GM19328 (cell line): ENCODE data around the gene TRAFD1.

Experiments
- ATAC-seq: cut with Tn5 transposase; IDR thresholded peaks from one replicate; pipeline ENCODE4 v1.9.1; 2021; ENCODE audit warnings: mild to moderate bottlenecking, moderate library complexity; ENCODE audit not compliant: unreplicated experiment

TRAFD1 gene

GRCh38 chr12:112175361-112176155 lies 50.2 kb downstream of the TRAFD1 start:
- no peak for ATAC-seq

GRCh38 chr12:112176321-112177010 lies 51.1 kb downstream of the TRAFD1 start:
- ATAC-seq = no peak

DNA sequence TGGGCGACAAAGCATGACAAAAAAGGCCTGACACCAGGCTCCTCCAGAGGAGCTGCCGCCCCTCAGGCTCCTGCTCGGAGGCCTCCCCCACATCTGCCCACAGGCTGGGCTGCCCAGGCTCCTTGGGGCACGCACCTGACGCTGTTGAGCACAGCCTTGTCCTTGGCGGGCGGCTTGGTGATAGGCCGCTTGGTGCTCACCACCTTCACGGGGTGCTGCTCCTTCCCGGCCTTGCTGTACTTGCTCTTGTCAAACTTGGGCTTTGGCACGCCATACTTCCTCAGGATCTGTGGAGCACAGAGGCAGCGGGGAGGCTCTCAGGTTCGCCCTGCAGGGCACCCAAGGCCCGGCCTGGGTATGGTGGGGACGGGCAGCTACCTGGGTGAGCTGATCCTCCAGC lies 53.4 kb downstream of the TRAFD1 start:
- ATAC-seq = no peak

GRCh38 chr12:112179341-112179740 lies 54.0 kb downstream of the TRAFD1 start:
- no peak for ATAC-seq

- no peak for ATAC-seq
Observed at GRCh38 chr12:112179916-112180315, 54.6 kb downstream of the TRAFD1 start.

- ATAC-seq = no peak
Observed at GRCh38 chr12:112180422-112180821, 55.1 kb downstream of the TRAFD1 start.

GRCh38 chr12:112182499-112182898 lies 57.1 kb downstream of the TRAFD1 start:
- no peak for ATAC-seq

- no peak for ATAC-seq
Observed at GRCh38 chr12:112183141-112184021, 58.0 kb downstream of the TRAFD1 start.

DNA sequence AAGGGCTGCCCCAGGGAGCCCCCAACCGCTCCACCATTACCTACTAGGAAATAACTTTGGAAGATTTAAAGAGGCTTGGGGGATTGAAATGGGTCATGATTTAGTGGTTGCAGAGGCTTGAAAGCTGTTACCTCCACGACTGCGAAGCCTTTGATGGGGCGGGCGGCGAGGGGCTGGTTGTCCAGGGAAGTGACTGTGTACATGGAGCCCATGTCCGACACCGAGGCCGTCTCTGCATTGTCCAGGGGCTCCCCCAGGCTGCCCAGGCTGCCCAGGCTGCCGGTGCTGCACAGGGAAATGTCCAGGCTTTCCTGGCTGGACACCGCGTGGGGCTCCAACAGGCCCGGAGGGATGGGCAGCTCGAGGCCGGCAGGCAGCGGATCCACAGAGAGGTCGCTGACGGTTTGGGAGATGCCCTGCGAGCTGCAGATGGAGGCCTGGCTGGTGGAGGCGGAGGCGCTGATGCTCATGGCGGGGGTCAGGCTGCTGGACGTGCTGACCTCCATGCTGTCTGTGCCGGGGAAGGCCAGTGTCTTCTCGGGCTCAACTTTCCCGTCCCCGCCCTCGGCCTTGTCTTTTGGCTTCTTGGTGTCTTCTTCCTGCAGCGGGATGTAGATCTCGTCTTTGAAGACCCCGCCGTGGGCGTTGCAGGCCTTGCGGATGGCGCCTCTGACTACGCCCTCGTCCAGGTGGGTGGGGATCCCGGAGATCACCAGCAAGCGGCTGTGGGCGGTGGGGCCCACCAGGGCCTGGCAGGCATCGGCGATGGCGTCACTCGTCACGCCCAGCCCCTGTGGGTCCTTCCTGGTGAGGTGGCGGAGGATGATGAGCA lies 58.9 kb downstream of the TRAFD1 start:
- ATAC-seq = no peak

DNA sequence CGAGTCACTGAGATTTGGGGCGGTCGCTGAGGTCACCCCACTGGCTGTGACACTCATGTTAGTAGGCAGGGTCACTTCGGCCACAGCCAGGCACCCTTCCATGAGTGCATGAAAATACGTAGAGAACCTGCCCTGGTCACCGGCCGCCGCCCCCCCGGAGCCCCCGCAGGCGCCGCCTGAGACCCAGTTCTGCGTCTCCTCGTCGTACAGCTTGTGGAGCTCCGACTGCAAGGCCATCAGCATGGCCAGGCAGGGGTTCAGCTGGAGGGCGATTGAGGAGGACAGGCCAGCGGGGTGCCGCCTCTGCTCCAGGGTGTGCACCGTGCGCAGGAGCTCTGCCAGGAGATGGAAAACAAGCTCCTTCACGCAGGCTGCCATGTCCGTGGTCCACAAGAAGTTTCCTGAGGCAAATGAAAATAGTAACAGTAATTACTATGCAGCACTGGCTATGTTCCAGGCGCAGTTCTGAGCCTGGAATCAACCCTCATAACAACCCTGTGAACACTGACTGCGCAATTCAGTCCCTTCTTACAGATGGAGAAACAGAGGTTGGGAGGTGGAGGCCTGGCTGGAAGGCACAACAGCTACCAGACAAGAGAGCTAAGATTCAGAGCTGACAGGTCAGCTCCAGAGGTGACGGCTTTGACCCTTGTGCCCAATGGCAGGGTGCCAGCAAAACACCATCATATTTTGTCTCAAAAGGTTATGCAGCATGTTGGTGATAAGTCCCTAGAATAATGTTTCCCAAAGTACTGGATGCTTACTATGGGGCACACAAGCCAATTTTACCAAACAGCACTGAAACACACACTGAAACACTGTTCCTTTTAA lies 59.9 kb downstream of the TRAFD1 start:
- no peak for ATAC-seq

DNA sequence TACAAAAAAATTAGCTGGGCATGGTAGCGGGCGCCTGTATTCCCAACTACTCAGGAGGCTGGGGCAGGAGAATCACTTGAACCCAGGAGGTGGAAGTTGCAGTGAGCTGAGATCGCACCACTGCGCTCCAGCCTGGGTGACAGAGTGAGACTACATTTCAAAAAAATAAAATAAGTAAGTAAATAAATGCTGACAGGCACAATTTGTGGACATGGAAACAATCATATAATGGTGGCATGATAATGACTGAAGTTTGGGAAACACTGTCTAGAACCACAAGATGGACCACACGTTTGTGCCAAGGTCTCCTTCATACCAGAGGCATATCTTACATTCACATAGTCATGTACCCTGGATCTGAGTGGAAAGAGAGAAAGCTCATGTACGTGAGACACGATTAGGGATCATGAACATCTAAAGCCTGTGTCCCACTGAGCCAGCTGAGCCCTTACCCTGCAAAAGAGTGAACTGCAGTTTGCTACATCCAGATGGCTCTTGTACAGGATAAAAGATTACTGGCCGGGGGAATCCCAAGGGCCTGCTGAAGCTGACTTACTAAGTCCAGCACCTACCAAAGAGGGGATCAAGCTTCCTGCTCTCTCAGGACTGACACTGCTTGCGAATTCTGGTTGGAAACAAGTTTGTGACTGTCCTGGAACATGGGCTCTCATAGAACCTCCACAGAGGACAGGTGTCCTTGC lies 62.9 kb downstream of the TRAFD1 start:
- no peak for ATAC-seq

GRCh38 chr12:112190231-112191025 lies 65.1 kb downstream of the TRAFD1 start:
- no peak for ATAC-seq

- ATAC-seq = no peak
Observed at GRCh38 chr12:112191201-112191600, 65.8 kb downstream of the TRAFD1 start.

DNA sequence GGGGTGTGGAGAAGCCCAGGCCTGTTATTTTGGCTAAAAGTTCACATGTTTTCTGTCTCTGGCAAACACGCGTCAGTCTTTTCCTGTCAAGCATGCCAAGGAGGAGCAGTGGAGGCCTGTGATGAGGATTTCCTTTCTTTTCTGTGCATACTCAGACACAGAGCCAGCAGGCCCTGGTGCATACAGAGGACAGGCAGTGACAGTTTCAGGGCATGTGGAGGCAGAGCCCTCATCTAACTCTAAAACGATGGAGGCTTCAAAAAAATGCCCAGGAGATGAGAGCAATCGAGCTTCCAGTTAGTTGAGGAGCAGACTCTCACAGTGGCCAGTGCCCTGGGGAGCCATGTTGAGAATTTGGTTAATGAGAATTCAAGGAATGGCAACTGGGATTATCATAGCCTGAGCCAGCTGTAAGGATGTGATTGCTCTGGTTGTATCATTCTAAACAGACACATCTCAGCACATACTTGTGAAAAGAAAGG lies 66.5 kb downstream of the TRAFD1 start:
- ATAC-seq = no peak

DNA sequence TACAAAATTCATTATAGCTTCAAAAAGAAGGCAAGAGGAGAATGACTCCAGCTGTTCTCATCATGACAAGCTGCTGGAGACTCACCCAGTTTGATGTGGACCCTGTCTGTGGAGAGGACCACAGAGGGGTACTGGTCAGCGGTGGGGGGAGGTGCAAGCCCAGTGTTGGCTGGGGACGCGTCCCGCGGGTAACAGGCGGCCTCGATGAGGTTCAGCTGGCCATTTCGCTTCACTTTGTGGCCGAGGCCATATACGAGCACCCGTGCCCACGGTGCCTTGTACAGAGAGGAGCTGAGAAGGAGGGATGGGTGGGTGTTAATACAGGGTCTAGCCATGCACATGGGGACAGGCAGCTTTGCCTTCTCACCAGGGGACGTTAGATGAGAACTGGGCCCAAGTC lies 67.1 kb downstream of the TRAFD1 start:
- ATAC-seq = no peak

GRCh38 chr12:112194601-112195247 lies 69.4 kb downstream of the TRAFD1 start:
- ATAC-seq = no peak

GRCh38 chr12:112196196-112196875 lies 71.0 kb downstream of the TRAFD1 start:
- ATAC-seq = no peak
